BJ (cell line): ENCODE data around the gene NPBWR2. TPM values are rescaled to one million over a fixed set of nuclear protein-coding genes. Genes with fewer than 3 reads are reported as not detected.

ENCODE experiments used
- CTCF ChIA-PET: fragments of 350-600 bp; formaldehyde crosslinking; extraction: SDS; loops from one replicate; lab custom pipeline; 2021; ENCODE audit warnings: antibody characterized with exemption, inconsistent platforms; lab: Yijun Ruan, JAX
- POLR2A ChIA-PET: fragments of 300-600 bp; sonication (Branson Sonifier 250); formaldehyde crosslinking; extraction: SDS; loops from one replicate; lab custom pipeline; 2021; ENCODE audit warnings: antibody characterized with exemption; lab: Charles Lee
- DNase-seq: peaks from one replicate; pipeline ENCODE4 v3.0.0-alpha.2; 2011; ENCODE audit warnings: low read depth
- H3K27me3 ChIP-seq: 2 replicates; pipeline ENCODE4 v1.6.0; 2011; ENCODE audit warnings: low read length; ENCODE audit not compliant: control insufficient read depth, insufficient read depth
- H3K36me3 ChIP-seq: 2 replicates; pipeline ENCODE4 v1.5.1; 2011; ENCODE audit warnings: low read length; ENCODE audit not compliant: control insufficient read depth, insufficient read depth
- H3K4me3 ChIP-seq: 2 replicates; pipeline ENCODE4 v1.5.1; 2011; ENCODE audit warnings: low read depth, mild to moderate bottlenecking, control low read depth, low read length
- CTCF ChIP-seq: IDR thresholded peaks from 2 replicates; pipeline ENCODE4 v1.5.1; 2011; ENCODE audit warnings: low read depth, mild to moderate bottlenecking, control low read depth, inconsistent platforms, low read length, moderate library complexity; ENCODE audit not compliant: insufficient read depth
- polyA plus RNA-seq: library from polyadenylated mRNA; depleted of rRNA; stranded (reverse); fragments of >200 nt; gene quantifications from 2 replicates; pipeline ENCODE4 v1.2.3, GENCODE V29; 2011

The NPBWR2 gene
- polyA plus RNA-seq, 1 experiment: not detected

GRCh38 chr20:64074184-64074789, 33.1 kb downstream of the NPBWR2 start:
- no peak for TF ChIP-seq CTCF
- Histone ChIP-seq H3K36me3 (peaks cover 11% of the 10 kb centered on the region), H3K4me3 (no peak overlapping the region), H3K27me3 (no peaks in the 10 kb centered on the region)
- CTCF ChIA-PET: interaction anchor here (1.9 kb wide), 1 partner anchor 10 kb away, joined by 10 read pairs; the partner anchor contains the start of gene LKAAEAR1
- no peak for DNase-seq
- POLR2A ChIA-PET: no interaction called here

GRCh38 chr20:64073476-64074183, 33.7 kb downstream of the NPBWR2 start:
- no peak for TF ChIP-seq CTCF
- no peak for DNase-seq
- Histone ChIP-seq H3K4me3 (no peak overlapping the region), H3K27me3 (no peaks in the 10 kb centered on the region), H3K36me3 (peaks cover 11% of the 10 kb centered on the region)
- ChIA-PET CTCF (interaction anchor here (1.9 kb wide), 1 partner anchor 10 kb away, joined by 10 read pairs; the partner anchor contains the start of gene LKAAEAR1), POLR2A (no interaction called here)

- CTCF ChIA-PET: interaction anchor here (0.7 to 1.9 kb wide), 4 partner anchors 11 to 102 kb away, joined by 3 to 10 read pairs (median 4); partner anchors contain the start of gene LKAAEAR1
- DNase-seq: no peak
- Histone ChIP-seq H3K4me3 (no peak overlapping the region), H3K36me3 (peaks cover 11% of the 10 kb centered on the region), H3K27me3 (no peaks in the 10 kb centered on the region)
- no peak for TF ChIP-seq CTCF
- POLR2A ChIA-PET: no interaction called here
Measured at GRCh38 chr20:64072498-64073063, 34.8 kb downstream of the NPBWR2 start.

- H3K27me3 ChIP-seq: no peaks in the 10 kb centered on the region
- peaks cover 11% of the 10 kb centered on the region for H3K36me3 ChIP-seq
- CTCF ChIA-PET: interaction anchor here (1.0 to 1.3 kb wide), 2 partner anchors 14 to 101 kb away, joined by 3 to 5 read pairs; no protein-coding TSS in a partner anchor
- POLR2A ChIA-PET: no interaction called here
- no peak for TF ChIP-seq CTCF
- DNase-seq: no peak
- no peak overlapping the region for H3K4me3 ChIP-seq
Measured at GRCh38 chr20:64071341-64072332, 35.7 kb downstream of the NPBWR2 start.
